ENCODE data around the gene KIF1A.

- peak; percentile 98 for TF ChIP-seq CTCF (IDR thresholded peaks at IDR 0.05; ENCODE audit: poor library complexity, severe bottlenecking)
- peak; percentile 89 for TF ChIP-seq SMC3 (conservative IDR thresholded peaks at IDR 0.05; ENCODE audit: poor library complexity)
- no peak for TF ChIP-seq POLR2AphosphoS5 (IDR thresholded peaks at IDR 0.05)
- TF ChIP-seq REST (IDR thresholded peaks at IDR 0.05; ENCODE audit: borderline replicate concordance) = no peak
These were observed 31.3 kb upstream of the KIF1A start for GRCh38 chr2:240851078-240851991.
